GM23338 (cell line): ENCODE measurements around the gene SEPTIN11.

ENCODE experiments used
- POLR2AphosphoS5 ChIP-seq: IDR thresholded peaks from 2 replicates; pipeline ENCODE4 v1.6.1; 2016; ENCODE audit warnings: antibody characterized with exemption, low read depth
- TF ChIP-seq, protein P1 (sequence below): IDR thresholded peaks from one replicate; pipeline ENCODE4 v1.6.1; 2018; ENCODE audit warnings: antibody characterized with exemption; ENCODE audit not compliant: unreplicated experiment
- TF ChIP-seq, protein P2 (sequence below), 2 experiments: fragments of 200-600 bp in 1 of 2; sonication (generic) in 1 of 2; conservative IDR thresholded peaks; 2 replicates each; pipeline versions ENCODE4 v1.5.1 to v1.6.1; 2016 to 2017; ENCODE audit warnings: antibody characterized with exemption in 2 of 2, low read depth in 2 of 2, mild to moderate bottlenecking in 2 of 2, moderate library complexity in 1 of 2

DNA sequence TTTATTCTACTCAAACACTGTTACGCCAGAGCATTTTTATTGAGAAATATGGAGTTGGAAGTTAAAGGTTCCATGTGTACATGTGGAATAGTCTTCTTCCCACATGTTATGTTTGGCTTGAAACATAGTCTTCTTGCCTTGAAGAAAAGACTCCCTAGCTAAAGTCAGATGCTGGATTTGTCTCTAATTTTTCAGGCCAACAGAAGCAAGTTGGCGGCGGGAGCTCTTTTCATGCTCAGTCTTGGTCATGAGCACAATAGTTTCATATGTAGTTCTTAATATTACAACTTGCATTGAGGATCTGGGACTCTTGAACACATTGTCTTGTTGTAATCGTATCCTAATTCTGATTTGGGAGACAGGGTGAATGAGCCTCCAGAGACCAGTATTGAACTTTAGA lies 19.4 kb downstream of the SEPTIN11 start:
- TF ChIP-seq, protein P1, sequence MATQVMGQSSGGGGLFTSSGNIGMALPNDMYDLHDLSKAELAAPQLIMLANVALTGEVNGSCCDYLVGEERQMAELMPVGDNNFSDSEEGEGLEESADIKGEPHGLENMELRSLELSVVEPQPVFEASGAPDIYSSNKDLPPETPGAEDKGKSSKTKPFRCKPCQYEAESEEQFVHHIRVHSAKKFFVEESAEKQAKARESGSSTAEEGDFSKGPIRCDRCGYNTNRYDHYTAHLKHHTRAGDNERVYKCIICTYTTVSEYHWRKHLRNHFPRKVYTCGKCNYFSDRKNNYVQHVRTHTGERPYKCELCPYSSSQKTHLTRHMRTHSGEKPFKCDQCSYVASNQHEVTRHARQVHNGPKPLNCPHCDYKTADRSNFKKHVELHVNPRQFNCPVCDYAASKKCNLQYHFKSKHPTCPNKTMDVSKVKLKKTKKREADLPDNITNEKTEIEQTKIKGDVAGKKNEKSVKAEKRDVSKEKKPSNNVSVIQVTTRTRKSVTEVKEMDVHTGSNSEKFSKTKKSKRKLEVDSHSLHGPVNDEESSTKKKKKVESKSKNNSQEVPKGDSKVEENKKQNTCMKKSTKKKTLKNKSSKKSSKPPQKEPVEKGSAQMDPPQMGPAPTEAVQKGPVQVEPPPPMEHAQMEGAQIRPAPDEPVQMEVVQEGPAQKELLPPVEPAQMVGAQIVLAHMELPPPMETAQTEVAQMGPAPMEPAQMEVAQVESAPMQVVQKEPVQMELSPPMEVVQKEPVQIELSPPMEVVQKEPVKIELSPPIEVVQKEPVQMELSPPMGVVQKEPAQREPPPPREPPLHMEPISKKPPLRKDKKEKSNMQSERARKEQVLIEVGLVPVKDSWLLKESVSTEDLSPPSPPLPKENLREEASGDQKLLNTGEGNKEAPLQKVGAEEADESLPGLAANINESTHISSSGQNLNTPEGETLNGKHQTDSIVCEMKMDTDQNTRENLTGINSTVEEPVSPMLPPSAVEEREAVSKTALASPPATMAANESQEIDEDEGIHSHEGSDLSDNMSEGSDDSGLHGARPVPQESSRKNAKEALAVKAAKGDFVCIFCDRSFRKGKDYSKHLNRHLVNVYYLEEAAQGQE = no peak
- TF ChIP-seq, protein P2, sequence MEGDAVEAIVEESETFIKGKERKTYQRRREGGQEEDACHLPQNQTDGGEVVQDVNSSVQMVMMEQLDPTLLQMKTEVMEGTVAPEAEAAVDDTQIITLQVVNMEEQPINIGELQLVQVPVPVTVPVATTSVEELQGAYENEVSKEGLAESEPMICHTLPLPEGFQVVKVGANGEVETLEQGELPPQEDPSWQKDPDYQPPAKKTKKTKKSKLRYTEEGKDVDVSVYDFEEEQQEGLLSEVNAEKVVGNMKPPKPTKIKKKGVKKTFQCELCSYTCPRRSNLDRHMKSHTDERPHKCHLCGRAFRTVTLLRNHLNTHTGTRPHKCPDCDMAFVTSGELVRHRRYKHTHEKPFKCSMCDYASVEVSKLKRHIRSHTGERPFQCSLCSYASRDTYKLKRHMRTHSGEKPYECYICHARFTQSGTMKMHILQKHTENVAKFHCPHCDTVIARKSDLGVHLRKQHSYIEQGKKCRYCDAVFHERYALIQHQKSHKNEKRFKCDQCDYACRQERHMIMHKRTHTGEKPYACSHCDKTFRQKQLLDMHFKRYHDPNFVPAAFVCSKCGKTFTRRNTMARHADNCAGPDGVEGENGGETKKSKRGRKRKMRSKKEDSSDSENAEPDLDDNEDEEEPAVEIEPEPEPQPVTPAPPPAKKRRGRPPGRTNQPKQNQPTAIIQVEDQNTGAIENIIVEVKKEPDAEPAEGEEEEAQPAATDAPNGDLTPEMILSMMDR (conservative IDR thresholded peaks at IDR 0.05; ENCODE audit: low read depth in 2 of 2) = no peak
- no peak for TF ChIP-seq POLR2AphosphoS5
